Naive B cell (primary cell): ENCODE measurements around the gene BDH1. TPM values are rescaled to one million over a fixed set of nuclear protein-coding genes. Genes with fewer than 3 reads are reported as not detected.
"Not testable (repeated sequence)": the region's sequence is repeated elsewhere in the genome, so short reads cannot be mapped to it uniquely, and the experiment has no call there.

ENCODE experiments used
- ATAC-seq, 2 donors: fragments of 150-1000 bp; cut with Tn5 transposase; 2 replicates each; pipeline ENCODE4 v1.10.0; 2021; ENCODE audit warnings: low read depth in 2 of 2, mild to moderate bottlenecking in 2 of 2, moderate library complexity in 2 of 2
- DNase-seq: peaks from one replicate; pipeline ENCODE4 v3.0.0; 2022
- H3K27ac Mint-ChIP-seq, 6 donors: one replicate each; pipeline ENCODE4 v1.8.0; 2020 to 2022; ENCODE audit warnings: mild to moderate bottlenecking in 6 of 6, mixed read lengths in 6 of 6, moderate library complexity in 5 of 6, inconsistent platforms in 2 of 6
- H3K27me3 Mint-ChIP-seq, 3 donors: one replicate each; pipeline ENCODE4 v1.8.0; 2021 to 2022; ENCODE audit warnings: mixed read lengths in 3 of 3, mild to moderate bottlenecking in 1 of 3
- H3K36me3 Mint-ChIP-seq, 2 donors: one replicate each; pipeline ENCODE4 v1.8.0; 2020 to 2022; ENCODE audit warnings: mixed read lengths in 2 of 2, inconsistent platforms in 1 of 2, mild to moderate bottlenecking in 1 of 2
- H3K4me1 Mint-ChIP-seq, 3 donors: one replicate each; pipeline ENCODE4 v1.8.0; 2020 to 2022; ENCODE audit warnings: mixed read lengths in 3 of 3, inconsistent platforms in 1 of 3, mild to moderate bottlenecking in 1 of 3, moderate library complexity in 1 of 3
- H3K4me3 Mint-ChIP-seq, 8 donors: one replicate each; pipeline ENCODE4 v1.8.0; 2020 to 2022; ENCODE audit warnings: mild to moderate bottlenecking in 8 of 8, mixed read lengths in 8 of 8, moderate library complexity in 8 of 8, inconsistent platforms in 2 of 8
- H3K9me3 Mint-ChIP-seq, 7 donors: one replicate each; pipeline ENCODE4 v1.8.0; 2020 to 2022; ENCODE audit warnings: mixed read lengths in 7 of 7, mild to moderate bottlenecking in 5 of 7, inconsistent platforms in 2 of 7, moderate library complexity in 1 of 7
- polyA plus RNA-seq, 6 donors: library from polyadenylated mRNA; unstranded; fragments of 300-500 nt; fragmentation: Illumina TruSeq; gene quantifications; one replicate each; pipeline ENCODE4 v1.2.3, GENCODE V29; 2021; ENCODE audit warnings: low read depth in 6 of 6

BDH1 gene
- polyA plus RNA-seq, 6 donors from 2014 or later, result 13.9 to 25.1 (median 20.3) TPM

GRCh38 chr3:197573048-197573767, 17.4 kb upstream of the BDH1 start:
- no peak for ATAC-seq
- H3K9me3 Mint-ChIP-seq, result peaks cover 0 to 23% (median 12%) of the 10 kb centered on the region in 7 donors
- H3K4me1 Mint-ChIP-seq, result no peaks in the 10 kb centered on the region
- peaks cover 12 to 21% (median 15%) of the 10 kb centered on the region in 3 donors for H3K27me3 Mint-ChIP-seq
- no peak overlapping the region for H3K4me3 Mint-ChIP-seq
- DNase-seq, result no peak
- H3K27ac Mint-ChIP-seq, result no peak overlapping the region
- H3K36me3 Mint-ChIP-seq, result peaks cover 5 to 11% of the 10 kb centered on the region in 2 donors

DNA sequence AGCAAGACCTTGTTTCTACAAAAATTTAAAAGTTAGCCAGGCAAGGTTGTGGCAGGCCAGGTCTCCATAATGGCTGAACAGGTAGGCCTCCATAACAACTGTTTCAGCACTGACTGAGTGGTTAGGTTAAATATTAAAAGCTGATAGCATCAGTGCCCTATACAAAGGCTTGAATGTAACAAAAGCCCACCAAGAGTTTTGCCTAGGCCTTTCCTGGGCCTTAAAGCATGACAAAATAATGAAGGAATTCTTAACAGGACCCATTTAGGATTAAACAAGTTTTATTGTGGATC, 16.1 kb upstream of the BDH1 start:
- not testable (repeated sequence) for H3K27ac Mint-ChIP-seq, DNase-seq, H3K4me1 Mint-ChIP-seq, H3K4me3 Mint-ChIP-seq, ATAC-seq
- Mint-ChIP-seq H3K36me3 (peaks cover 5 to 11% of the 10 kb centered on the region in 2 donors), H3K9me3 (peaks cover 0 to 23% (median 12%) of the 10 kb centered on the region in 7 donors), H3K27me3 (peaks cover 24 to 35% (median 28%) of the 10 kb centered on the region in 3 donors)

DNA sequence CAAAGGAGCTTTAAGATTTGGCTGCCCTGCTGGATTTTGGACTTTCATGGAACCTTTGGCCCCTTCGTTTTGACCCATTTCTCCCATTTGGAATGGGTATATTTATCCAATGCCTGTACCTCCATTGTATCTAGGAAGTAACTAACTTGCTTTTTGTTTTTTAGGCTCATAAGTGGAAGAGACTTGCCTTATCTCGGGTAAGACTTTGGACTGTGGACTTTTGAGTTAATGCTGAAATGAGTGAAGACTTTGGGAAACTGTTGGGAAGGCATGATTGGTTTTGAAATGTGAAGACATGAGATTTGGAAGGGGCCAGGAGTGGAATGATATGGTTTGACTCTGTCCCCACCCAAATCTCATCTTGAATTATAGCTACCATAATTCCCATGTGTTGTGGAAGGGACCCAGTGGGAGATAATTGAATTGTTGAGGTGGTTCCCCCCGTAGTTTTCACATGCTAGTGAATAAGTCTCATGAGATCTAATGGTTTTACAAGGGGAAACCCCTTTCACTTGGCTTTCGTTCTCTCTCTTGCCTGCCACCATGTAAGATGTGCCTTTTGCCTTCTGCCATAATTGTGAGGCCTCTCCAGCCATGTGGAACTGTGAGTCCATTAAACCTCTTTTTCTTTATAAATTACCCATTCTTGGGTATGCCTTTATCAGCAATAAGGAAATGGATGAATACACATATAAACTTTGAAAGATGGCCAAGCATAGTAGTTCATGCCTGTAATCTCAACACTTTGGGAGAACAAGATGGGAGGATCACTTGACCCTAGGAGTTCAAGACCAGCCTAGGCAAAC, 15.5 kb upstream of the BDH1 start:
- Mint-ChIP-seq H3K9me3 (peaks cover 0 to 23% (median 12%) of the 10 kb centered on the region in 7 donors), H3K36me3 (peaks cover 5 to 11% of the 10 kb centered on the region in 2 donors), H3K27me3 (peaks cover 28 to 35% (median 30%) of the 10 kb centered on the region in 3 donors)
- not testable (repeated sequence) for DNase-seq, ATAC-seq, H3K4me1 Mint-ChIP-seq, H3K27ac Mint-ChIP-seq, H3K4me3 Mint-ChIP-seq

GRCh38 chr3:197569433-197569832, 13.7 kb upstream of the BDH1 start:
- not testable (repeated sequence) for ATAC-seq
- peaks cover 0 to 26% (median 13%) of the 10 kb centered on the region in 7 donors for H3K9me3 Mint-ChIP-seq

DNA sequence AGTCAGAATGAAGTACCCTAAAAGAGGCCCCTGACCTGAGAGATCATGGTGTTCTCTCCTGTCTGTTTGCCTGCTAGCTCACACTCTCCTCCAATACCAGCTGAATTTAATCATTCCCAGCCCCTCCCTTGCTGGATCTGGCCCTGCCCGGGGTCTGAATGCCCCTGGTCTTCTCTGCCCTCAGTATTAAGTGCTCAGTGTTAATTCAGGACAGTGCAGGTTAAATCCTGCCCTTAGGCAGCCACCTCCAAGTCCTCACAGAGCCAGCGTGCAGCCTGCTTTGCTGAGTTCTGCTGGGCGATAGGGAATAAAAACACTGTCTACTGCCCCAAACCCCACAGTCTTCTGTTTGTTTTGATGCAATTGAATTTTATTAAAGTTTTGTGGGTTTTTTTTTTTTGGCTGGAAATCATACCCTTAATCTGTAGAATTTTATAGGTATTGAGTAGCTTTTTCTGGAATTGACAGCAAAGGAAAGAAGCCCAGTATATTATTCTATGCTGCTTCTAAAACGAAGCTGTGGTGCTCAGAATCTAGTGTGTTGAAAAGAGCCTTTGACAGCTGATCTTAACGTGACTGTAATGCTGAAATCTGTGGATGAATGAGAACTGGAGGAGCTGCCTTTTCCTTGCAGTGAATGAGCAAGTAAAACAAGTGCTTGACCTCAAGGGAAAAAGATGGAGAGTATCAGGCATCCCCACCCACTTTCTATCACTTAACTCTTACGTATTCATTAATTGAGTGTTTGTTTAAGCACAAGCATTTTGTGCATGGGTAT, 12.3 kb upstream of the BDH1 start:
- H3K36me3 Mint-ChIP-seq, result peaks cover 5 to 11% of the 10 kb centered on the region in 2 donors

More at GRCh38 chr3:197569433-197569832, 13.7 kb upstream of the BDH1 start:
- Mint-ChIP-seq H3K27me3 (peaks cover 27 to 31% (median 28%) of the 10 kb centered on the region in 3 donors), H3K36me3 (peaks cover 5 to 11% of the 10 kb centered on the region in 2 donors), H3K27ac (peak overlapping the region in 1 of 6 donors; percentile 38)
- H3K4me3 Mint-ChIP-seq, DNase-seq, H3K4me1 Mint-ChIP-seq: not testable (repeated sequence)

GRCh38 chr3:197566155-197566554, 10.4 kb upstream of the BDH1 start:
- not testable (repeated sequence) for H3K4me1 Mint-ChIP-seq, H3K36me3 Mint-ChIP-seq, ATAC-seq, H3K4me3 Mint-ChIP-seq, H3K27ac Mint-ChIP-seq, DNase-seq
- H3K9me3 Mint-ChIP-seq, result peaks cover 0 to 29% (median 12%) of the 10 kb centered on the region in 7 donors
- H3K27me3 Mint-ChIP-seq, result peaks cover 20 to 28% (median 27%) of the 10 kb centered on the region in 3 donors

More for the DNA sequence above, 12.3 kb upstream of the BDH1 start:
- H3K27ac Mint-ChIP-seq, result no peak overlapping the region
- no peak for ATAC-seq
- H3K9me3 Mint-ChIP-seq, result peaks cover 0 to 33% (median 16%) of the 10 kb centered on the region in 7 donors
- peaks cover 20 to 28% (median 25%) of the 10 kb centered on the region in 3 donors for H3K27me3 Mint-ChIP-seq
- no peak for DNase-seq
- H3K4me3 Mint-ChIP-seq, result no peak overlapping the region
- H3K4me1 Mint-ChIP-seq, result no peaks in the 10 kb centered on the region

DNA sequence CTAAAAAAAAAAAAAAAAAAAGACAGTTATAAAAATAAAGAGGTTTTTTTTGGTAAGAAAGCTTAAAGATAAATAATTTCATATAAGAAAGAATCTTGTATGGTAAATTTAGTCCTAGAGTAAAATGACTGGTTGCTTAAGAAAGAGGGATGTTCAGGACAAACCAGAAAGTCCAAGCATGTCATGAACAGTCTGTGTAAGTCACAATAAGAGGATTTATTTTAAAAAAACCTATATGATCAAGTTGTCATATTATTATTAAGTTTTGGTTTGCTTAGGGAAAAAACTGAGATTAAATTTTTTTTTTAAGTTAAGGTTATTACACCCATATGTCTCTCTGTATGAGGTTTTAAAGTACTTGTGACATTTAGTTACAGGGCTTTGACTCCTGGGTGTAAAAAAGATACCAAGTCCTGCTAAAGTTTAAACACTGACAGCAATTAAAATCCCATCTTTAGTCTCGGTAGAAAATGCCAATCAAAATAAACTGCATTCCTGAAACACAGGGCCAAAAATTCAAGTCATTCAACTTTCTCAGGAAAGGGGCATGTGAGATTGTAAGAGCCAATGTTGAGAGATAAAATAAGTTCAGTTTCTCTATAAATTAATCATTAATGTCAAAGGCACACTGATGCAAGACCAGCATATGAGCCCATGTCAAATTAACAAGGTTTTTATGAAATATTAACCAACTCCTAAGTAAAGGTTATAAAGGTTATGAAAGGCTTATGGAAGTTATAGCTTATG, 8.5 kb upstream of the BDH1 start:
- DNase-seq (no peak), ATAC-seq (no peak)
- H3K4me1 Mint-ChIP-seq, result peaks cover 6 to 9% (median 8%) of the 10 kb centered on the region in 3 donors
- H3K4me3 Mint-ChIP-seq, result no peak overlapping the region
- no peaks in the 10 kb centered on the region for H3K36me3 Mint-ChIP-seq
- no peak overlapping the region for H3K27ac Mint-ChIP-seq
- peaks cover 20 to 32% (median 23%) of the 10 kb centered on the region in 3 donors for H3K27me3 Mint-ChIP-seq
- H3K9me3 Mint-ChIP-seq, result peaks cover 0 to 17% (median 5%) of the 10 kb centered on the region in 7 donors

GRCh38 chr3:197562398-197563251, 6.9 kb upstream of the BDH1 start:
- H3K4me3 Mint-ChIP-seq, result peak overlapping the region in 2 of 8 donors; percentile 2 to 54
- H3K36me3 Mint-ChIP-seq, result no peaks in the 10 kb centered on the region
- H3K27ac Mint-ChIP-seq, result no peak overlapping the region
- ATAC-seq (no peak), DNase-seq (no peak)
- H3K4me1 Mint-ChIP-seq, result peaks cover 6 to 9% (median 8%) of the 10 kb centered on the region in 3 donors
- H3K27me3 Mint-ChIP-seq, result peaks cover 16 to 27% (median 20%) of the 10 kb centered on the region in 3 donors
- H3K9me3 Mint-ChIP-seq, result peaks cover 0 to 17% (median 5%) of the 10 kb centered on the region in 7 donors

DNA sequence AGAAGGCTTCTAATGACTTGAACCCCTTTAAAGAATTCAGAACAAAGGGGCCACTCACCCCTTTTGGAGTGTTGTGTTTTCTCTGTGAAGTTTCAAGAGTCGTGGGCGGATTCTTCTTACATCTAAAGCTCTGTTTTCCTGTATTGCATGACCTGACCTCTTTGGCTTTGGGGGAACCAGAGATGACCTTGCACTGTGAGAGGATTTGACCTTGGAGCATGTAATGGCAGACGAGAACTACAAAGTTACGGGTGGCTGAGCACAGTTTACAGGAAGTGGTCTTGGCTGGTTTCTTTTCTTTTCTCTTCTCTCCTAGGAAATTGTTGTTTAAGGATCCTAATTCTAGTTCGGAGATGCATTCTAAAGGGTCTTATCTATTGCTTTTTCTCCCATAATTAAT, 6.2 kb upstream of the BDH1 start:
- H3K36me3 Mint-ChIP-seq, result no peaks in the 10 kb centered on the region
- peak overlapping the region in 2 of 8 donors; percentile 2 to 54 for H3K4me3 Mint-ChIP-seq
- no peak for ATAC-seq

DNA sequence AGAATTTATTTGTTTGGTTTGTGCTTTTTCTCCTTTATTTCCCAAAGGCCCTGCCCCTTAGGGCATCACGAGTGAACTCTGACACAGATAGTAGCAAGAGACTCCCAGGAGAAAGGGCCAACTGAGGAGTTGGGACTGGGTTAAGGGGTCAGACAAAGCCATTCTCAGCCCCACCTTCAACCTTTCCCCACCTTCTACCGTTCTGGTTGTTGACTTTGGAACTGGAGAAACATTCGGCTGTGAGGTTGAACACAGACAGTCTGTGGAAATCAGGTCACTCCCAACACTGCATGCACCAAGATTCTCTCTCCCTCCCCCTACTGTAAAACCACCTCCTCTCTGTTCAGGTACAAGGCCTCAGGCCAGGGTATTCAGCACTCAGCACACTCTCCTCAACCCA, 3.9 kb upstream of the BDH1 start:
- ATAC-seq (no peak), DNase-seq (no peak)
- H3K27me3 Mint-ChIP-seq, result peaks cover 8 to 18% (median 14%) of the 10 kb centered on the region in 3 donors
- H3K36me3 Mint-ChIP-seq, result no peaks in the 10 kb centered on the region
- H3K4me3 Mint-ChIP-seq, result peak overlapping the region in 1 of 8 donors; percentile 76
- H3K4me1 Mint-ChIP-seq, result peaks cover 6 to 16% (median 8%) of the 10 kb centered on the region in 3 donors
- peak overlapping the region in 1 of 6 donors; percentile 51 for H3K27ac Mint-ChIP-seq
- H3K9me3 Mint-ChIP-seq, result peaks cover 0 to 12% (median 5%) of the 10 kb centered on the region in 7 donors

More for the DNA sequence above, 6.2 kb upstream of the BDH1 start:
- peaks cover 6 to 9% (median 8%) of the 10 kb centered on the region in 3 donors for H3K4me1 Mint-ChIP-seq
- H3K27ac Mint-ChIP-seq, result peak overlapping the region in 1 of 6 donors; percentile 22
- H3K27me3 Mint-ChIP-seq, result peaks cover 9 to 22% (median 18%) of the 10 kb centered on the region in 3 donors
- H3K9me3 Mint-ChIP-seq, result peaks cover 0 to 14% (median 5%) of the 10 kb centered on the region in 7 donors
- DNase-seq, result no peak

DNA sequence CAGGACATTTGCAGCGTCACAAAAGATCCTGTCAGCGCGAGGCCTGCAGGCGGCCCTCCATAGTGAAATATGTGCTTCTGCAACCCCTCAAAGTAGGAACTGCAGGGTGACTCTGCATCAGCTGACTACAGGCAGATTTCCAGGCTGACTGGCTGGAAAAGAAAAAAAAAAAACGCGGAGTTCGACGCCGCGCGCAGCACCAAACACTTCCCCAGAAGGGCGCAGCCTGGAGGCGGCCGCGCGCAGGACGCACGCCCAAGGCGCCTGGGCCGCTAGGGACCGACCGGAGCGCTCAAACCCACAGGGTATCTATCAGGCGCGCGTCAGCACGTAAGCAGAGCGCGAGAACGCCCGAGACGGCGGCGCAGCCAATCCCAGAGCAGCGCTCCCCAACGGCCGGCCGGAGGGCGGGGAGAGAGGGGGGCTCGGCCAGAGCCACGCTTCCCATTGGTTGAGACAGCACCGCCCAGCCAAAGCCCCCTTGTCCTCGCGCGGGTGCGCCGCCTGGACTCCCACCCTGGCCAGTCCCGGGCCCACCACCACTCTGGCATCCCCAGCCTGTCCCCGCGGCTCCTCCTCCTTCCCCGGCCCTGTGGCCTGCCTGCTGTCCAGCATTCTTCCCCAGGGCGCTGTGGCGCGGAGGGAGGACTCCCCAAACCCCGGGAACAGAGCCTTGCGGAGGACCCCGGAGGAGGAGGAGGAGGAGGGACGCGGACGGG, 1.0 kb downstream of the BDH1 start:
- Mint-ChIP-seq H3K36me3 (no peaks in the 10 kb centered on the region), H3K4me3 (peak overlapping the region; percentile 85 to 95 (median 93)), H3K9me3 (no peaks in the 10 kb centered on the region), H3K27me3 (peaks cover 8 to 14% (median 14%) of the 10 kb centered on the region in 3 donors), H3K27ac (peak overlapping the region; percentile 57 to 93 (median 85)), H3K4me1 (peaks cover 10 to 24% (median 17%) of the 10 kb centered on the region in 3 donors)
- ATAC-seq (peak; percentile 93 to 94), DNase-seq (peak; percentile 91)
